HepG2 (cell line): ENCODE results near the gene SPAG7. TPM values are rescaled to one million over a fixed set of nuclear protein-coding genes. Genes with fewer than 3 reads are reported as not detected.

Experiments used
- ARNTL ChIP-seq: sonication (generic); formaldehyde crosslinking; IDR thresholded peaks from 2 replicates; pipeline ENCODE4 v1.4.0; 2020; ENCODE audit warnings: mild to moderate bottlenecking, missing genetic modification reagents
- CBFB ChIP-seq: sonication (generic); formaldehyde crosslinking; IDR thresholded peaks from 2 replicates; pipeline ENCODE4 v1.4.0; 2020; ENCODE audit warnings: missing genetic modification reagents
- CTCF ChIP-seq: sonication (generic); formaldehyde crosslinking; IDR thresholded peaks from 2 replicates; pipeline ENCODE4 v1.5.0; 2020; ENCODE audit warnings: mild to moderate bottlenecking, missing genetic modification reagents, moderate library complexity
- ETV6 ChIP-seq: sonication (generic); formaldehyde crosslinking; conservative IDR thresholded peaks from 2 replicates; pipeline ENCODE4 v1.4.0; 2020; ENCODE audit warnings: missing genetic modification reagents
- FOXJ3 ChIP-seq: sonication (generic); formaldehyde crosslinking; IDR thresholded peaks from 2 replicates; pipeline ENCODE4 v1.4.0; 2020; ENCODE audit warnings: missing genetic modification reagents, mild to moderate bottlenecking, borderline replicate concordance
- HDAC2 ChIP-seq: sonication (generic); formaldehyde crosslinking; IDR thresholded peaks from 2 replicates; pipeline ENCODE4 v1.4.0; 2020; ENCODE audit warnings: missing genetic modification reagents
- MYC ChIP-seq: sonication (generic); formaldehyde crosslinking; IDR thresholded peaks from 2 replicates; pipeline ENCODE4 v1.9.0; 2021; ENCODE audit warnings: missing genetic modification reagents, borderline replicate concordance
- NCOA2 ChIP-seq: sonication (generic); formaldehyde crosslinking; IDR thresholded peaks from 2 replicates; pipeline ENCODE4 v1.8.0; 2022; ENCODE audit warnings: inconsistent platforms
- NFKB2 ChIP-seq: sonication (generic); formaldehyde crosslinking; IDR thresholded peaks from 2 replicates; pipeline ENCODE4 v1.4.0; 2020; ENCODE audit warnings: missing genetic modification reagents, borderline replicate concordance
- POLR2A ChIP-seq, 2 experiments: IDR thresholded peaks; 2 replicates each; pipeline ENCODE4 v1.6.1; 2011; ENCODE audit warnings: low read depth in 2 of 2, low read length in 2 of 2, mild to moderate bottlenecking in 1 of 2, moderate library complexity in 1 of 2; ENCODE audit not compliant: insufficient read depth in 1 of 2
- STAG1 ChIP-seq: sonication (generic); formaldehyde crosslinking; IDR thresholded peaks from 2 replicates; pipeline ENCODE4 v1.4.0; 2020; ENCODE audit warnings: missing genetic modification reagents
- ZBTB7A ChIP-seq: sonication (generic); formaldehyde crosslinking; IDR thresholded peaks from 2 replicates; pipeline ENCODE4 v1.8.0; 2022; ENCODE audit warnings: mild to moderate bottlenecking, missing genetic modification reagents
- ZMYM2 ChIP-seq: sonication (generic); formaldehyde crosslinking; IDR thresholded peaks from 2 replicates; pipeline ENCODE4 v1.8.0; 2022; ENCODE audit warnings: mild to moderate bottlenecking, missing genetic modification reagents
- ZNF232 ChIP-seq: sonication (generic); formaldehyde crosslinking; IDR thresholded peaks from 2 replicates; pipeline ENCODE4 v1.4.0; 2020; ENCODE audit warnings: missing genetic modification reagents, borderline replicate concordance
- ZNF292 ChIP-seq: sonication (generic); formaldehyde crosslinking; IDR thresholded peaks from 2 replicates; pipeline ENCODE4 v1.8.1; 2022; ENCODE audit warnings: mild to moderate bottlenecking, low read depth, missing genetic modification reagents, borderline replicate concordance
- ZNF451 ChIP-seq: sonication (generic); formaldehyde crosslinking; IDR thresholded peaks from 2 replicates; pipeline ENCODE4 v1.5.0; 2020; ENCODE audit warnings: mild to moderate bottlenecking, missing genetic modification reagents
- ZNF503 ChIP-seq: sonication (generic); formaldehyde crosslinking; IDR thresholded peaks from 2 replicates; pipeline ENCODE4 v1.4.0; 2020; ENCODE audit warnings: missing genetic modification reagents
- ZNF772 ChIP-seq: sonication (generic); formaldehyde crosslinking; IDR thresholded peaks from 2 replicates; pipeline ENCODE4 v1.5.0; 2020; ENCODE audit warnings: mild to moderate bottlenecking, missing genetic modification reagents
- ZNF777 ChIP-seq: sonication (generic); formaldehyde crosslinking; IDR thresholded peaks from 2 replicates; pipeline ENCODE4 v1.4.0; 2020; ENCODE audit warnings: missing genetic modification reagents
- polyA plus RNA-seq, 8 experiments: library from polyadenylated mRNA; depleted of rRNA in 3 of 8; stranded (reverse) in 7 of 8; unstranded in 1 of 8; fragments of >200 nt; fragmentation: Illumina TruSeq in 4 of 8; extraction: Trizol in 4 of 8; gene quantifications; 2 replicates each; pipeline versions ENCODE4 v1.2.1 to v1.2.3, GENCODE V29; 2011 to 2016; ENCODE audit warnings: low read depth in 4 of 8, missing spikeins in 1 of 8, mixed read lengths in 1 of 8; ENCODE audit not compliant: insufficient read depth in 1 of 8
- total RNA-seq, 5 experiments: library from RNA; depleted of rRNA; stranded (reverse); fragments of >200 nt; fragmentation: Illumina TruSeq; extraction: Trizol; gene quantifications; 2 replicates each; pipeline ENCODE4 v1.2.3, GENCODE V29; 2016; ENCODE audit warnings: low read depth in 1 of 5
- TF ChIP-seq, protein P1 (sequence below): sonication (generic); formaldehyde crosslinking; IDR thresholded peaks from 2 replicates; pipeline ENCODE4 v1.5.1; 2020; ENCODE audit warnings: mild to moderate bottlenecking, missing genetic modification reagents, borderline replicate concordance
- TF ChIP-seq, protein P2 (sequence below): sonication (generic); formaldehyde crosslinking; IDR thresholded peaks from 2 replicates; pipeline ENCODE4 v1.8.1; 2023; ENCODE audit warnings: mild to moderate bottlenecking, moderate library complexity, missing genetic modification reagents
- TF ChIP-seq, protein P3 (sequence below): sonication (generic); formaldehyde crosslinking; IDR thresholded peaks from 2 replicates; pipeline ENCODE4 v1.8.0; 2022; ENCODE audit warnings: missing genetic modification reagents, mild to moderate bottlenecking, moderate library complexity, borderline replicate concordance

The SPAG7 gene
- total and polyA plus RNA-seq, 2 of the 13 experiments (the other 11 are each of a cell fraction or from before 2014, with no cell fraction given), result 51.0 to 59.0 TPM

- TF ChIP-seq CTCF (CRISPR knock-in tag), result peak; percentile 45
- TF ChIP-seq NCOA2, result 0 out of 2 replicates have a peak, but pooled peaks have one; percentile 10
- TF ChIP-seq NFKB2 (CRISPR knock-in tag), result peak; percentile 49; the same call in 1 of the 2 replicates
- no peak for TF ChIP-seq ZMYM2 (CRISPR knock-in tag)
- TF ChIP-seq ZNF451 (CRISPR knock-in tag), result peak; percentile 35
- TF ChIP-seq, protein P1, sequence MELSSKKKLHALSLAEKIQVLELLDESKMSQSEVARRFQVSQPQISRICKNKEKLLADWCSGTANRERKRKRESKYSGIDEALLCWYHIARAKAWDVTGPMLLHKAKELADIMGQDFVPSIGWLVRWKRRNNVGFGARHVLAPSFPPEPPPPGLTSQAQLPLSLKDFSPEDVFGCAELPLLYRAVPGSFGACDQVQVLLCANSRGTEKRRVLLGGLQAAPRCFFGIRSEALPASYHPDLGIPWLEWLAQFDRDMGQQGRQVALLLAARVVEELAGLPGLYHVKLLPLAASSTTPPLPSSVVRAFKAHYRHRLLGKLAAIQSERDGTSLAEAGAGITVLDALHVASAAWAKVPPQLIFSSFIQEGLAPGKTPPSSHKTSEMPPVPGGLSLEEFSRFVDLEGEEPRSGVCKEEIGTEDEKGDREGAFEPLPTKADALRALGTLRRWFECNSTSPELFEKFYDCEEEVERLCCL, result no peak
- TF ChIP-seq ZNF292 (CRISPR knock-in tag), result 0 out of 2 replicates have a peak, but pooled peaks have one; percentile 43
- TF ChIP-seq, protein P2, sequence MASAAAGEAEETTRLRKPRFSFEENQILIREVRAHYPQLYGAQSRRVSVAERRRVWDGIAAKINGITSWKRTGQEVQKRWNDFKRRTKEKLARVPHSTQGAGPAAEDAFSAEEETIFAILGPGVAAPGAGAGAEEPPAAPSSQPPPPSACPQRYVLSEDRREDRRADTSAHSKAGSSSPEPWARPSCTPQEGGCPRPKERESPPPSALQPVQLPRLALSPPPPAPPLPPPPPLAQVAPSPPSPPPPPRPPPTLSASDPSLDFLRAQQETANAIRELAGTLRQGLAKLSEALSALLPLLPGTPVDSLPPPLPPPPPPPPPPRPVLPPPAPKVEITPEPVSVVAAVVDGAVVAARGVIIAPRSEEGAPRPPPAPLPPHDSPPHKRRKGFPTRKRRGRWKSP, result no peak
- no peak for TF ChIP-seq CBFB (CRISPR knock-in tag)
- 0 out of 2 replicates have a peak, but pooled peaks have one; percentile 7 for TF ChIP-seq ZNF503 (CRISPR knock-in tag)
- peak; percentile 59; the same call in 1 of the 2 replicates for TF ChIP-seq ZNF232 (CRISPR knock-in tag)
- TF ChIP-seq ETV6 (CRISPR knock-in tag), result no peak
- peak; percentile 39; the same call in 1 of the 2 replicates for TF ChIP-seq MYC (CRISPR knock-in tag)
- TF ChIP-seq ZBTB7A, result peak; percentile 73; the same call in 1 of the 2 replicates
- TF ChIP-seq ZNF772 (CRISPR knock-in tag), result 0 out of 2 replicates have a peak, but pooled peaks have one; percentile 65
- peak; percentile 40; the same call in 1 of the 2 replicates for TF ChIP-seq ZNF777
- TF ChIP-seq, protein P3, sequence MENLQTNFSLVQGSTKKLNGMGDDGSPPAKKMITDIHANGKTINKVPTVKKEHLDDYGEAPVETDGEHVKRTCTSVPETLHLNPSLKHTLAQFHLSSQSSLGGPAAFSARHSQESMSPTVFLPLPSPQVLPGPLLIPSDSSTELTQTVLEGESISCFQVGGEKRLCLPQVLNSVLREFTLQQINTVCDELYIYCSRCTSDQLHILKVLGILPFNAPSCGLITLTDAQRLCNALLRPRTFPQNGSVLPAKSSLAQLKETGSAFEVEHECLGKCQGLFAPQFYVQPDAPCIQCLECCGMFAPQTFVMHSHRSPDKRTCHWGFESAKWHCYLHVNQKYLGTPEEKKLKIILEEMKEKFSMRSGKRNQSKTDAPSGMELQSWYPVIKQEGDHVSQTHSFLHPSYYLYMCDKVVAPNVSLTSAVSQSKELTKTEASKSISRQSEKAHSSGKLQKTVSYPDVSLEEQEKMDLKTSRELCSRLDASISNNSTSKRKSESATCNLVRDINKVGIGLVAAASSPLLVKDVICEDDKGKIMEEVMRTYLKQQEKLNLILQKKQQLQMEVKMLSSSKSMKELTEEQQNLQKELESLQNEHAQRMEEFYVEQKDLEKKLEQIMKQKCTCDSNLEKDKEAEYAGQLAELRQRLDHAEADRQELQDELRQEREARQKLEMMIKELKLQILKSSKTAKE (CRISPR knock-in tag), result no peak
- TF ChIP-seq HDAC2 (CRISPR knock-in tag), result 0 out of 2 replicates have a peak, but pooled peaks have one; percentile 12
- TF ChIP-seq STAG1, result peak; percentile 32
- 0 out of 2 replicates have a peak, but pooled peaks have one; percentile 26 for TF ChIP-seq FOXJ3 (CRISPR knock-in tag)
- TF ChIP-seq POLR2A (IDR thresholded peaks at IDR 0.05; ENCODE audit: insufficient read depth in 1 of 2, low read depth in 2 of 2, low read length in 2 of 2), result peak in 1 of 2 experiments; percentile 28; a peak in 2 of 4 replicates
- TF ChIP-seq ARNTL, result no peak
Observed at GRCh38 chr17:4969551-4970173, 2.0 kb upstream of the SPAG7 start (continued).
